B cell (primary cell): Measurements from ENCODE around the gene CLIP2. TPM values are rescaled to one million over a fixed set of nuclear protein-coding genes. Genes with fewer than 3 reads are reported as not detected.

Experiments used
- ATAC-seq: fragments of 200-7000 bp; cut with Tn5 transposase; one replicate; pipeline ENCODE4 v1.10.0; 2021; ENCODE audit warnings: low read depth, mild to moderate bottlenecking, moderate number of reproducible peaks, moderate library complexity
- CTCF ChIA-PET: fragments of 350-600 bp; sonication (Branson Sonifier 250); formaldehyde crosslinking; loops from one replicate; lab custom pipeline; 2021; ENCODE audit warnings: antibody characterized with exemption, inconsistent platforms; lab: Charles Lee
- POLR2A ChIA-PET: fragments of 350-600 bp; sonication (Branson Sonifier 250); formaldehyde crosslinking; loops from one replicate; lab custom pipeline; 2021; ENCODE audit warnings: antibody characterized with exemption; lab: Charles Lee
- DNase-seq: peaks from one replicate; pipeline ENCODE4 v3.0.0; 2013
- H2AFZ ChIP-seq: 2 replicates; pipeline ENCODE4 v1.6.1; 2012; ENCODE audit warnings: mild to moderate bottlenecking, low read depth, low read length; ENCODE audit not compliant: insufficient read depth, poor library complexity, severe bottlenecking
- H3K27ac ChIP-seq, 2 donors: 1 replicate in 1 of 2; 2 replicates in 1 of 2; pipeline ENCODE4 v1.5.1; 2012 to 2013; ENCODE audit warnings: low read length in 2 of 2, mild to moderate bottlenecking in 2 of 2, moderate library complexity in 1 of 2
- H3K27me3 ChIP-seq, 4 experiments: fragments of 200-600 bp in 1 of 4; sonication (generic) in 1 of 4; replicated peaks in 1 of 4; 1 replicate in 2 of 4; 2 replicates in 2 of 4; pipeline versions ENCODE4 v1.6.1 to v1.7.0; 2013 to 2016; ENCODE audit warnings: low read length in 3 of 4, mild to moderate bottlenecking in 2 of 4, mixed read lengths in 1 of 4, moderate library complexity in 1 of 4; ENCODE audit not compliant: insufficient read depth in 4 of 4, control insufficient read depth in 3 of 4; ENCODE audit errors: control extremely low read depth in 1 of 4
- H3K36me3 ChIP-seq, 2 experiments: replicated peaks in 1 of 2; 1 replicate in 1 of 2; 2 replicates in 1 of 2; pipeline versions ENCODE4 v1.6.1 to v1.7.1; 2013; ENCODE audit warnings: low read length in 1 of 2; ENCODE audit not compliant: insufficient read depth in 2 of 2, control insufficient read depth in 1 of 2; ENCODE audit errors: control extremely low read depth in 1 of 2, extremely low read depth in 1 of 2
- H3K4me1 ChIP-seq, 2 donors: fragments of 200-600 bp in 1 of 2; sonication (generic) in 1 of 2; 1 replicate in 1 of 2; 2 replicates in 1 of 2; pipeline versions ENCODE4 v1.5.1 to v1.6.1; 2013 to 2017; ENCODE audit warnings: low read length in 2 of 2; ENCODE audit not compliant: control insufficient read depth in 2 of 2, insufficient read depth in 2 of 2
- H3K4me2 ChIP-seq: replicated peaks from 2 replicates; pipeline ENCODE3; 2012; ENCODE audit warnings: mild to moderate bottlenecking, low read depth, low read length; ENCODE audit not compliant: poor library complexity, severe bottlenecking
- H3K4me3 ChIP-seq, 5 experiments: fragments of 200-600 bp in 1 of 5; sonication (generic) in 1 of 5; 1 replicate in 3 of 5; 2 replicates in 2 of 5; pipeline versions ENCODE4 v1.5.1 to v1.7.0; 2011 to 2016; ENCODE audit warnings: low read length in 4 of 5, mild to moderate bottlenecking in 4 of 5, low read depth in 2 of 5, control low read depth in 1 of 5, moderate library complexity in 1 of 5; ENCODE audit not compliant: insufficient read depth in 1 of 5; ENCODE audit errors: control extremely low read depth in 1 of 5, extremely low read depth in 1 of 5
- H3K79me2 ChIP-seq: fragments of 200-600 bp; sonication (generic); one replicate; pipeline ENCODE4 v1.6.0; 2016; ENCODE audit warnings: low read length; ENCODE audit not compliant: control insufficient read depth, insufficient read depth
- H3K9ac ChIP-seq: fragments of 200-600 bp; sonication (generic); 2 replicates; pipeline ENCODE4 v1.6.1; 2017; ENCODE audit warnings: mild to moderate bottlenecking, low read length, moderate library complexity
- H3K9me3 ChIP-seq, 3 donors: one replicate each; pipeline versions ENCODE4 v1.6.1 to v1.7.1; 2013; ENCODE audit warnings: low read length in 2 of 3; ENCODE audit not compliant: control insufficient read depth in 2 of 3, insufficient read depth in 1 of 3; ENCODE audit errors: control extremely low read depth in 1 of 3
- H4K20me1 ChIP-seq: 2 replicates; pipeline ENCODE4 v1.6.0; 2012; ENCODE audit warnings: mild to moderate bottlenecking, low read length; ENCODE audit not compliant: insufficient read depth, control insufficient read depth, poor library complexity, severe bottlenecking
- H3K27ac Mint-ChIP-seq: one replicate; pipeline ENCODE4 v1.8.0; 2021; ENCODE audit warnings: mixed read lengths
- H3K27me3 Mint-ChIP-seq: one replicate; pipeline ENCODE4 v1.8.0; 2021; ENCODE audit warnings: mixed read lengths
- H3K4me1 Mint-ChIP-seq: one replicate; pipeline ENCODE4 v1.8.0; 2021; ENCODE audit warnings: mixed read lengths
- H3K4me3 Mint-ChIP-seq: one replicate; pipeline ENCODE4 v1.8.0; 2021; ENCODE audit warnings: mixed read lengths
- H3K9me3 Mint-ChIP-seq: one replicate; pipeline ENCODE4 v1.8.0; 2022; ENCODE audit warnings: mixed read lengths; ENCODE audit not compliant: insufficient read depth
- CTCF ChIP-seq: fragments of 200-600 bp; IDR thresholded peaks from one replicate; pipeline ENCODE4 v1.8.0; 2022; ENCODE audit warnings: antibody characterized with exemption, mild to moderate bottlenecking
- EZH2 ChIP-seq: IDR thresholded peaks from 2 replicates; pipeline ENCODE4 v1.6.1; 2012; ENCODE audit warnings: borderline replicate concordance, low read depth, mild to moderate bottlenecking, moderate library complexity, low read length; ENCODE audit not compliant: insufficient read depth, poor library complexity, severe bottlenecking
- WGBS: methylation state at CpG from one replicate; pipeline ENCODE4 v1.1.5; 2013; ENCODE audit warnings: missing lambda C conversion rate; ENCODE audit not compliant: insufficient coverage; 5-methylcytosine and 5-hydroxymethylcytosine counted together
- intact Hi-C: fragments of 100-400 bp; cut with micrococcal nuclease; formaldehyde crosslinking; loops from one replicate; pipeline ENCODE4 v1.10.0; 2022
- polyA plus RNA-seq: library from polyadenylated mRNA; depleted of rRNA; stranded (reverse); fragments of >200 nt; gene quantifications from 2 replicates; pipeline ENCODE4 v1.2.3, GENCODE V29; 2012
- total RNA-seq, 2 donors: library from RNA; stranded (reverse); fragments of 120-200 nt in 1 of 2; gene quantifications; 1 replicate in 1 of 2; 2 replicates in 1 of 2; pipeline versions ENCODE4 v1.2.3 to v1.2.4, GENCODE V29; 2013 to 2022

Gene CLIP2
- total and polyA plus RNA-seq, 2 donors (not counting 1 experiment from before 2014, with no cell fraction given) = 5.7 to 47.9 TPM

- POLR2A ChIA-PET = no interaction called here
- H3K36me3 ChIP-seq = no peaks in the 10 kb centered on the region
- CTCF ChIA-PET = interaction anchor here (0.5 to 1.5 kb wide), 2 partner anchors 91 to 225 kb away, joined by 3 to 4 read pairs; no protein-coding TSS in a partner anchor
- 96% methylated on average over 12 of the region's 15 CpGs for WGBS
- Mint-ChIP-seq H3K4me1 (peaks cover 19% of the 10 kb centered on the region), H3K27me3 (no peaks in the 10 kb centered on the region), H3K9me3 (no peaks in the 10 kb centered on the region), H3K4me3 (no peak overlapping the region), H3K27ac (no peak overlapping the region)
- H4K20me1 ChIP-seq = no peaks in the 10 kb centered on the region
- H3K79me2 ChIP-seq = peaks cover 70% of the 10 kb centered on the region
- DNase-seq = no peak
- H3K4me3 ChIP-seq = no peak overlapping the region
- H3K27me3 ChIP-seq = no peaks in the 10 kb centered on the region
- TF ChIP-seq CTCF = no peak
- TF ChIP-seq EZH2 = no peak
- no peak overlapping the region for H2AFZ ChIP-seq
- no peak overlapping the region for H3K27ac ChIP-seq
- peaks cover 0 to 8% of the 10 kb centered on the region in 2 donors for H3K4me1 ChIP-seq
- no peak overlapping the region for H3K9ac ChIP-seq
- peaks cover 0 to 3% (median 0%) of the 10 kb centered on the region in 3 donors for H3K9me3 ChIP-seq
- no peak overlapping the region for H3K4me2 ChIP-seq
- no peak for ATAC-seq
- intact Hi-C loops = no loop called here
Observed at GRCh38 chr7:74297516-74298233, 8.5 kb downstream of the CLIP2 start.

- Histone ChIP-seq H3K4me2 (no peak overlapping the region), H3K27ac (no peak overlapping the region), H3K9me3 (peaks cover 0 to 3% (median 0%) of the 10 kb centered on the region in 3 donors), H3K9ac (no peak overlapping the region), H3K79me2 (peaks cover 68% of the 10 kb centered on the region), H3K27me3 (no peaks in the 10 kb centered on the region), H2AFZ (no peak overlapping the region), H4K20me1 (no peaks in the 10 kb centered on the region), H3K36me3 (no peaks in the 10 kb centered on the region), H3K4me3 (no peak overlapping the region), H3K4me1 (no peaks in the 10 kb centered on the region)
- 100% methylated on average over 4 of the region's 8 CpGs for WGBS
- Mint-ChIP-seq H3K9me3 (no peaks in the 10 kb centered on the region), H3K27me3 (no peaks in the 10 kb centered on the region), H3K27ac (no peak overlapping the region), H3K4me3 (no peak overlapping the region), H3K4me1 (peaks cover 9% of the 10 kb centered on the region)
- POLR2A ChIA-PET = no interaction called here
- no peak for TF ChIP-seq CTCF
- no peak for TF ChIP-seq EZH2
- no peak for DNase-seq
- CTCF ChIA-PET = no interaction called here
- no peak for ATAC-seq
- intact Hi-C loops = no loop called here
Observed at GRCh38 chr7:74299401-74299800, 10.2 kb downstream of the CLIP2 start.
